NCI-H1105 treated with DMSO at 0.1 percent for 48 hours (cell line): Measurements from ENCODE around the gene TMTC2.

Experiments used
- DNase-seq: peaks from one replicate; lab custom pipeline; 2025; lab: John Stamatoyannopoulos, UW

Gene TMTC2

GRCh38 chr12:83140135-83140534 lies 453.4 kb downstream of the TMTC2 start:
- DNase-seq, result no peak

- no peak for DNase-seq
Measured at GRCh38 chr12:83141460-83141994, 454.8 kb downstream of the TMTC2 start.

- no peak for DNase-seq
Measured at GRCh38 chr12:83142914-83143313, 456.2 kb downstream of the TMTC2 start.

- peak; percentile 97 for DNase-seq
Measured at GRCh38 chr12:83143950-83144349, 457.2 kb downstream of the TMTC2 start.

GRCh38 chr12:83145325-83145840 lies 458.7 kb downstream of the TMTC2 start:
- DNase-seq, result no peak

- DNase-seq, result no peak
Measured at GRCh38 chr12:83147341-83147740, 460.6 kb downstream of the TMTC2 start.

- DNase-seq, result no peak
Measured at GRCh38 chr12:83149987-83150386, 463.3 kb downstream of the TMTC2 start.

- DNase-seq, result no peak
Measured at GRCh38 chr12:83150465-83151189, 463.9 kb downstream of the TMTC2 start.

GRCh38 chr12:83153177-83153576 lies 466.5 kb downstream of the TMTC2 start:
- DNase-seq, result no peak

- DNase-seq, result no peak
Measured at GRCh38 chr12:83156815-83157214, 470.1 kb downstream of the TMTC2 start.

GRCh38 chr12:83157604-83158003 lies 470.9 kb downstream of the TMTC2 start:
- DNase-seq, result no peak

- no peak for DNase-seq
Measured at GRCh38 chr12:83158613-83159207, 472.0 kb downstream of the TMTC2 start.

GRCh38 chr12:83161456-83161855 lies 474.8 kb downstream of the TMTC2 start:
- DNase-seq, result no peak

- DNase-seq, result no peak
Measured at GRCh38 chr12:83168751-83169150, 482.0 kb downstream of the TMTC2 start.

GRCh38 chr12:83172441-83172840 lies 485.7 kb downstream of the TMTC2 start:
- no peak for DNase-seq

GRCh38 chr12:83172866-83173649 lies 486.4 kb downstream of the TMTC2 start:
- no peak for DNase-seq

- DNase-seq, result no peak
Measured at GRCh38 chr12:83179999-83180398, 493.3 kb downstream of the TMTC2 start.

GRCh38 chr12:83181074-83181473 lies 494.4 kb downstream of the TMTC2 start:
- DNase-seq, result no peak

- no peak for DNase-seq
Measured at GRCh38 chr12:83183132-83183531, 496.4 kb downstream of the TMTC2 start.
